Measurements from ENCODE around the gene PRM3.

The PRM3 gene

DNA sequence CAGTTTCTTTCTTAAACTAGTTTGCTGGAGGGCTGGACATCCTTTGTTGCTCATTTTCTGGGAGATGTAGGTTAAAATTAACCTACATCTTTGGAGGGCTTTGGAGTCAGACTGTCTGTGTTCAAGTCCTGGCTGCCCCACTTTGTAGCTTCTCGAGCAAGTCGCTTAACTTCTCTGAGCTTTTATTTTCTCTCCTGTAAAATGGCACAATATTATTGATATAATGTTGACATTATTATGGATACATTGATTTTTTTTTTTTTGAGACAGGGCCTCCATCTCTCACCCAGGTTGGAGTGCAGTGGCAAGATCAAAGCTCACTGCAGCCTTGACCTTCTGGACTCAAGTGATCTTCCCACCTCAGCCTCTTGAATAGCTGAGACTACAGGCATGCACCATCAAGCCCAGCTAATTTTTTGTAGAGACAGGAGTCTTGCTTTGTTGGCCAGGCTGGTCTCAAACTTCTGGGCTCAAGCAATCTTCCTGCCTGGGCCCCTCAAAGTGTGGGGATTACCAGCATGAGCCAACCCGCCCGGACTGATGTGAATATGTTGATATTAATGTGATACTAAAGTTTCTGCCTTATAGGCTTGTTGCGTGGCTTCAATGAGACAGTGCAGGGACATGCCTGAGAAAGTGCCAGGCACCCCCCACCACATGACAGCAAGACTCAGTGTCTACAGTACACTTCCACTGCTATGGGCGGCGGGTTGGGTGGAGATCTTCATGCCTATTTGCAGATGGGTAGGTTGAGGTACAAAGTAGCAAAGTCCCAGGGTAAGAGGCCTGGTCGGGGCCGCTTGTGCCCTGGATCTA, 40.3 kb upstream of the PRM3 start:
- TF ChIP-seq POLR2A (IDR thresholded peaks at IDR 0.05; ENCODE audit: extremely low read depth, insufficient read length): no peak
- no peak for TF ChIP-seq MYC (IDR thresholded peaks at IDR 0.05; ENCODE audit: low read depth, low read length)
- TF ChIP-seq, protein P1, sequence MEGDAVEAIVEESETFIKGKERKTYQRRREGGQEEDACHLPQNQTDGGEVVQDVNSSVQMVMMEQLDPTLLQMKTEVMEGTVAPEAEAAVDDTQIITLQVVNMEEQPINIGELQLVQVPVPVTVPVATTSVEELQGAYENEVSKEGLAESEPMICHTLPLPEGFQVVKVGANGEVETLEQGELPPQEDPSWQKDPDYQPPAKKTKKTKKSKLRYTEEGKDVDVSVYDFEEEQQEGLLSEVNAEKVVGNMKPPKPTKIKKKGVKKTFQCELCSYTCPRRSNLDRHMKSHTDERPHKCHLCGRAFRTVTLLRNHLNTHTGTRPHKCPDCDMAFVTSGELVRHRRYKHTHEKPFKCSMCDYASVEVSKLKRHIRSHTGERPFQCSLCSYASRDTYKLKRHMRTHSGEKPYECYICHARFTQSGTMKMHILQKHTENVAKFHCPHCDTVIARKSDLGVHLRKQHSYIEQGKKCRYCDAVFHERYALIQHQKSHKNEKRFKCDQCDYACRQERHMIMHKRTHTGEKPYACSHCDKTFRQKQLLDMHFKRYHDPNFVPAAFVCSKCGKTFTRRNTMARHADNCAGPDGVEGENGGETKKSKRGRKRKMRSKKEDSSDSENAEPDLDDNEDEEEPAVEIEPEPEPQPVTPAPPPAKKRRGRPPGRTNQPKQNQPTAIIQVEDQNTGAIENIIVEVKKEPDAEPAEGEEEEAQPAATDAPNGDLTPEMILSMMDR (IDR thresholded peaks at IDR 0.05; ENCODE audit: low read depth, low read length): no peak
- TF ChIP-seq, protein P2, sequence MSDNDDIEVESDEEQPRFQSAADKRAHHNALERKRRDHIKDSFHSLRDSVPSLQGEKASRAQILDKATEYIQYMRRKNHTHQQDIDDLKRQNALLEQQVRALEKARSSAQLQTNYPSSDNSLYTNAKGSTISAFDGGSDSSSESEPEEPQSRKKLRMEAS (IDR thresholded peaks at IDR 0.05; ENCODE audit: low read depth, low read length): no peak
- H3K4me3 ChIP-seq (ENCODE audit: low read depth, low read length): no peak overlapping the region
- no peak for DNase-seq (ENCODE audit: low read depth)

DNA sequence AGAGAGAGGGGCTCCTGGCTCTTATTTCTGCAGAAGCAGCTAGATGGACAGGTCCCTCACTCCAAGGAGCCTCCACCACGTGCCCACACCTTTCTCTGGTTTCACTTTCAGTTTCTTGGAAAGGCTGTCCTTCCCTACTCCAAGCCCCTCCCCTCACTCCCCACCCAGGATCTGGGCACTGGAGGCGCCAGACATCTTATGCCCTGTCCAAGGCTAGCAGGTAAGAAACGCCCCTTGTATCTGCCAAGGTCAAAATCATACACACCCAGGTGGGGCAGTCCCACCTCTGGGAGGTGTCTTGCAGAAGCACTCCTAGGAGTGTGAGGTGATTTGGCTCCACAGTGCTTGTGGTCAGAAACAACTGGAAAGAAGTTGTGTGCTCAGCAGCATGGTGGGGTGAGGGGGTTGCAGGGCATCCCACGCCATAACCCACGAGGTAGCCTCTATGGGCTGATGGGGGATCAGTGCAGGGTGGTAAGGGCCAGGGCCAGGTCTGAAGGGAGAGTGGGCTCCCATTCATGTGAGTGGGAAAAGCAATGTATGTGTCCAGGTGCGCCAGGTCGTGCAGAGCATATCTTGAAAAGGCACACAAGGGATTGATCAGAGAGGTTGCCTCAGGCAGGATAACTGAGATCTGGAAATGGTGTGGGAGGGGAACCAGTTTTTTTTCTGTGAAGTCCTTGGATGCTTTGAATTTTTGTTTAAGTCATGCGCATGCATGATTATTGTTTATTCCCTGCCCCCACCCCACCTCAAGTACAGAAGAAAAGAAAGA, 39.5 kb upstream of the PRM3 start:
- peak; percentile 45 for DNase-seq (ENCODE audit: low read depth)
- H3K4me3 ChIP-seq (ENCODE audit: low read depth, low read length): no peak overlapping the region

DNA sequence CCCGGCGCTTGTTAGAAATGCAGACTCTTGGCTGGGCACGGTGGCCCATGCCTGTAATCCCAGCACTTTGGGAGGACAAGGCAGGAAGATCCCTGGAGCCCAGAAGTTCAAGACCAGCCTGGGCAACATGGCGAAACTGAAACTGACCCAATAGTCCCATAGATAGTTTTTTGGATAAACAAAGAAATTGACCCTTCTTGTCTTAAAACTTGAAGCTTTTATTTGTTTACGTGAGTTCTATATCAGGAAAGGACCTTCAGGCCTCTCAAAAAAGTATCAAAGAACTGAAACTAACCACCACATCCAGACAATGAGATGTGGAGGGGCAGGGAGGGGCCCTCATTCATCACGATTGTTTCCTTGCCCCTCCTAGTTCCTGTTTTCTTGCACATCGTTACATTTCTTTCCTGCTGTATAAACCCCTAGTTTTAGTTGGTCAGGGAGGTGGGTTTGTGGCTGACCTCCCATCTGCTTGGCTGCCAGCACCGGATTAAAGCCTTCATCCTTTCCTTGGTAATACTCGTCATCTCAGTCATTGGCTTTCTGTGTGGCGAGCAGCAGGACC, 37.6 kb upstream of the PRM3 start:
- H3K4me3 ChIP-seq (ENCODE audit: low read depth, low read length): no peak overlapping the region
- no peak for TF ChIP-seq MYC (IDR thresholded peaks at IDR 0.05; ENCODE audit: low read depth, low read length)
- TF ChIP-seq, protein P2 (IDR thresholded peaks at IDR 0.05; ENCODE audit: low read depth, low read length): peak; percentile 37; the same call in 1 of the 2 replicates
- TF ChIP-seq, protein P1 (IDR thresholded peaks at IDR 0.05; ENCODE audit: low read depth, low read length): no peak
- TF ChIP-seq POLR2A (IDR thresholded peaks at IDR 0.05; ENCODE audit: extremely low read depth, insufficient read length): no peak
- peak; percentile 92 for DNase-seq (ENCODE audit: low read depth)

More for the DNA sequence above, 39.5 kb upstream of the PRM3 start:
- TF ChIP-seq, protein P1 (IDR thresholded peaks at IDR 0.05; ENCODE audit: low read depth, low read length): no peak
- no peak for TF ChIP-seq POLR2A (IDR thresholded peaks at IDR 0.05; ENCODE audit: extremely low read depth, insufficient read length)
- TF ChIP-seq, protein P2 (IDR thresholded peaks at IDR 0.05; ENCODE audit: low read depth, low read length): peak; percentile 48; the same call in 1 of the 2 replicates

DNA sequence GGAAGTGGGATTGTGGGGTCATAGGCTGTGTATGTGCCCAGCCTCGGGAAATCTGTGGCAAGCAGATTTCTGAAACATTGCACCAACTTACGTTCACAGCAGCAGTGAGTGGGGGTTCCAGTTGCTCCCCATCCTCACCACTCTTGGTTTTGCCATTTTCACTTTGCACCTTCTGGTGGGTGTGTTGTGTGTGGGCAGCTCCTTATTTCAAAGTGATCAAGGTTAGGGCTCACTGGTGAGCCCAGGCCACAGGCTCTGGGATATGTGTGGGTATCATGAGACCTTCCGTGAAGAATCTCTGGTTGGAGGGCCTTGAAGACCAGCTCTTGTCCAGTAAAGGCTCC, 37.2 kb upstream of the PRM3 start:
- no peak for DNase-seq (ENCODE audit: low read depth)
- no peak overlapping the region for H3K4me3 ChIP-seq (ENCODE audit: low read depth, low read length)
- no peak for TF ChIP-seq POLR2A (IDR thresholded peaks at IDR 0.05; ENCODE audit: extremely low read depth, insufficient read length)
- TF ChIP-seq, protein P2 (IDR thresholded peaks at IDR 0.05; ENCODE audit: low read depth, low read length): no peak
- TF ChIP-seq, protein P1 (IDR thresholded peaks at IDR 0.05; ENCODE audit: low read depth, low read length): no peak
- no peak for TF ChIP-seq MYC (IDR thresholded peaks at IDR 0.05; ENCODE audit: low read depth, low read length)

DNA sequence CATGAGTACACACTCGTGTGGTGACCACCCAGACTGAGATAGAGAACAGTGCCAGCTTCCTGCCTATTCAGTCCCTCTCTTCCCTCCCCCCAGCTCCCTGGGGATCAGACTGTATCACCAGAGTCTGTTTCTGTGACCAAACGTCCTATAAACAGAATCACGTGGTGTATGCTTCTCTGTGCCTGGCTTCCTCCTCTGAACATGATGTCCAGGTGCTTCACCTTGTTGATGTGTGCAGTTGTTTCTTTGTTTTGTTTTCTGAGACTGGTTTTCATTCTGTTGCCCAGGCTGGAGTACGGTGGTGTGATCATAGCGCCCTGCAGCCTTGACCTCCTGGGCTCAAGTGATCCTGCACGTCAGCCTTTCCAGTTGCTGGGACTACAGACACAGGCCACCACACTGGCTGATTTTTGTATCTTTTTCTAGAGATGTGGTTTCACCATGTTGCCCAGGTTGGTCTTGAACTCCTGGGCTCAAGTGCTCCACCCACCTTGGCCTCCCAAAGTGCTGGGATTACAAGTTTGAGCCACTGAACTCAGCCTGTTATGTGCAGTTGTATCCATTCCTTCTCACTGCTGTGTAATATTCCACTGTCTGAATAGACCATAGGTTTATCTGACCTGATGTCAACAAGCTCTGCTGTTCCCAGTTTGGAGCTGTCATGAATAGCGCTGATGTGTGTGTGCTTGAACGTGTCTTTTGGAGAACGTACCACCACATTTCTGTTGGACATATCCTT, 36.6 kb upstream of the PRM3 start:
- TF ChIP-seq, protein P1 (IDR thresholded peaks at IDR 0.05; ENCODE audit: low read depth, low read length): no peak
- TF ChIP-seq, protein P2 (IDR thresholded peaks at IDR 0.05; ENCODE audit: low read depth, low read length): peak; percentile 95
- TF ChIP-seq POLR2A (IDR thresholded peaks at IDR 0.05; ENCODE audit: extremely low read depth, insufficient read length) (no peak), MYC (IDR thresholded peaks at IDR 0.05; ENCODE audit: low read depth, low read length) (peak; percentile 37)
- H3K4me3 ChIP-seq (ENCODE audit: low read depth, low read length): no peak overlapping the region
- peak; percentile 87 for DNase-seq (ENCODE audit: low read depth)
